Measurements from ENCODE around the gene CCM2.

DNA sequence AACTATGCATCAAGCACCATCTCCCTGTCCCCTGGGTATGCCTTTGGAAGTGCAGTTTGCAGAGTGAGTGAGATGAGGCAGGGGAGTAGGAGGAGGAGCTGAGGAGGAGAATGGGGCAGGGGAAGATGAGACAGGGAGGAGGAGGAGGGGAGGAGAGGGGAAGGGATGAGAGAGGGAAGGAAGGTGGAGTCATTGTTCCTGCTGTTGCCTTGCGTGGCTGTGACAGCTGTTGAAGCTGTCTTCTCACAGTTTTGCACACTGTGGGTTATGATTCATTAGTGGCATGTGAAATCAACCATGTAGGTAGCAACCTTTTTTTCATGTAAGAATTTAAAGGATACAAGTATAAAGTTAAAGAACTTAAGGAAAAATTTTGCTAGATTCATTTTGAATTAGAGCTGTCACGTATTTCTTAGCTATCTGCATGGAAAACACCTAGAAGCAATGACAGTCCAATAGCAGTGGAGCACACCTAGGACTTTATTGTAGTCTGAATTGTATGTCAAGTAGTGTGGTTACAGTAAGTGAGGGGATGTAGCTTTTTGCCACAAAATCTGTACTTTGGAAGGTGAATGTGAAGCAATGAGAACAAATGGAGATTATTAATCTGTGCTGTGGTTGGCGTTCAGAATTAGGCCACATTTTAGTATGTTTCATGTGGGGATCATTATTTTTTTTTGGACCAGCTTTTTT lies 21.7 kb downstream of the CCM2 start:
- TF ChIP-seq, protein P1, sequence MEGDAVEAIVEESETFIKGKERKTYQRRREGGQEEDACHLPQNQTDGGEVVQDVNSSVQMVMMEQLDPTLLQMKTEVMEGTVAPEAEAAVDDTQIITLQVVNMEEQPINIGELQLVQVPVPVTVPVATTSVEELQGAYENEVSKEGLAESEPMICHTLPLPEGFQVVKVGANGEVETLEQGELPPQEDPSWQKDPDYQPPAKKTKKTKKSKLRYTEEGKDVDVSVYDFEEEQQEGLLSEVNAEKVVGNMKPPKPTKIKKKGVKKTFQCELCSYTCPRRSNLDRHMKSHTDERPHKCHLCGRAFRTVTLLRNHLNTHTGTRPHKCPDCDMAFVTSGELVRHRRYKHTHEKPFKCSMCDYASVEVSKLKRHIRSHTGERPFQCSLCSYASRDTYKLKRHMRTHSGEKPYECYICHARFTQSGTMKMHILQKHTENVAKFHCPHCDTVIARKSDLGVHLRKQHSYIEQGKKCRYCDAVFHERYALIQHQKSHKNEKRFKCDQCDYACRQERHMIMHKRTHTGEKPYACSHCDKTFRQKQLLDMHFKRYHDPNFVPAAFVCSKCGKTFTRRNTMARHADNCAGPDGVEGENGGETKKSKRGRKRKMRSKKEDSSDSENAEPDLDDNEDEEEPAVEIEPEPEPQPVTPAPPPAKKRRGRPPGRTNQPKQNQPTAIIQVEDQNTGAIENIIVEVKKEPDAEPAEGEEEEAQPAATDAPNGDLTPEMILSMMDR (IDR thresholded peaks at IDR 0.05; ENCODE audit: poor library complexity, severe bottlenecking) = no peak
- TF ChIP-seq, protein P2, sequence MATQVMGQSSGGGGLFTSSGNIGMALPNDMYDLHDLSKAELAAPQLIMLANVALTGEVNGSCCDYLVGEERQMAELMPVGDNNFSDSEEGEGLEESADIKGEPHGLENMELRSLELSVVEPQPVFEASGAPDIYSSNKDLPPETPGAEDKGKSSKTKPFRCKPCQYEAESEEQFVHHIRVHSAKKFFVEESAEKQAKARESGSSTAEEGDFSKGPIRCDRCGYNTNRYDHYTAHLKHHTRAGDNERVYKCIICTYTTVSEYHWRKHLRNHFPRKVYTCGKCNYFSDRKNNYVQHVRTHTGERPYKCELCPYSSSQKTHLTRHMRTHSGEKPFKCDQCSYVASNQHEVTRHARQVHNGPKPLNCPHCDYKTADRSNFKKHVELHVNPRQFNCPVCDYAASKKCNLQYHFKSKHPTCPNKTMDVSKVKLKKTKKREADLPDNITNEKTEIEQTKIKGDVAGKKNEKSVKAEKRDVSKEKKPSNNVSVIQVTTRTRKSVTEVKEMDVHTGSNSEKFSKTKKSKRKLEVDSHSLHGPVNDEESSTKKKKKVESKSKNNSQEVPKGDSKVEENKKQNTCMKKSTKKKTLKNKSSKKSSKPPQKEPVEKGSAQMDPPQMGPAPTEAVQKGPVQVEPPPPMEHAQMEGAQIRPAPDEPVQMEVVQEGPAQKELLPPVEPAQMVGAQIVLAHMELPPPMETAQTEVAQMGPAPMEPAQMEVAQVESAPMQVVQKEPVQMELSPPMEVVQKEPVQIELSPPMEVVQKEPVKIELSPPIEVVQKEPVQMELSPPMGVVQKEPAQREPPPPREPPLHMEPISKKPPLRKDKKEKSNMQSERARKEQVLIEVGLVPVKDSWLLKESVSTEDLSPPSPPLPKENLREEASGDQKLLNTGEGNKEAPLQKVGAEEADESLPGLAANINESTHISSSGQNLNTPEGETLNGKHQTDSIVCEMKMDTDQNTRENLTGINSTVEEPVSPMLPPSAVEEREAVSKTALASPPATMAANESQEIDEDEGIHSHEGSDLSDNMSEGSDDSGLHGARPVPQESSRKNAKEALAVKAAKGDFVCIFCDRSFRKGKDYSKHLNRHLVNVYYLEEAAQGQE (IDR thresholded peaks at IDR 0.05; ENCODE audit: borderline replicate concordance) = no peak
- TF ChIP-seq POLR2AphosphoS5 (IDR thresholded peaks at IDR 0.05) (no peak), RAD21 (conservative IDR thresholded peaks at IDR 0.05) (no peak), EZH2 (IDR thresholded peaks at IDR 0.05; ENCODE audit: borderline replicate concordance, insufficient read depth, low read length, poor library complexity, severe bottlenecking) (no peak), TAF1 (IDR thresholded peaks at IDR 0.05; ENCODE audit: low read depth) (no peak), SMC3 (conservative IDR thresholded peaks at IDR 0.05; ENCODE audit: poor library complexity) (no peak), EP300 (conservative IDR thresholded peaks at IDR 0.05; ENCODE audit: poor library complexity, severe bottlenecking) (no peak), MXI1 (conservative IDR thresholded peaks at IDR 0.05; ENCODE audit: poor library complexity, severe bottlenecking) (no peak)
